ENCODE results near the gene FHIT. TPM values are rescaled to one million over a fixed set of nuclear protein-coding genes. Genes with fewer than 3 reads are reported as not detected.

FHIT gene
- total RNA-seq, 1 experiment from 2014 or later, result 0.87 TPM

GRCh38 chr3:59772416-59773408, 1478.5 kb downstream of the FHIT start:
- no peak for DNase-seq (ENCODE audit: low spot score)

DNA sequence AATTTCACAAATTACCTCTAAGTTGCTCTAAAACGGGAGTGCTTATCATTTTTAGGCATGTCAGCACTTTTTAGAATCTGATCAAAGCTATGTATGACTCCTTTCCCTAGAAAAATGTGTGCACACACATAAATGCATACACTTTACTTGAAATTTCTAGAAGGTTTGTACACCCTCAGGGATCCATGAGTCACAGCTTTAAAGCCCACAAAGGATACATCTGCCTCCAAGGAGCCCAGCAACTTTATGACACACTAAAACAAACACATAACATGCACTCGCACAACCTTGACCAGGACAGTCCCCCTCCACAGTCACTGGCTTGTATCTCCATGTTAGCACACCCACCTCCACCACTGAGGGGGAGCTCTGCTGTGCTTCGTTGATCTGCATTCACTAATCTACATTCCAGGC, 1479.5 kb downstream of the FHIT start:
- peak; percentile 30 for DNase-seq (ENCODE audit: low spot score)

- DNase-seq (ENCODE audit: low spot score), result no peak
Observed at GRCh38 chr3:59769127-59769750, 1482.0 kb downstream of the FHIT start.

GRCh38 chr3:59766200-59766872, 1484.9 kb downstream of the FHIT start:
- DNase-seq (ENCODE audit: low spot score), result peak; percentile 55

DNA sequence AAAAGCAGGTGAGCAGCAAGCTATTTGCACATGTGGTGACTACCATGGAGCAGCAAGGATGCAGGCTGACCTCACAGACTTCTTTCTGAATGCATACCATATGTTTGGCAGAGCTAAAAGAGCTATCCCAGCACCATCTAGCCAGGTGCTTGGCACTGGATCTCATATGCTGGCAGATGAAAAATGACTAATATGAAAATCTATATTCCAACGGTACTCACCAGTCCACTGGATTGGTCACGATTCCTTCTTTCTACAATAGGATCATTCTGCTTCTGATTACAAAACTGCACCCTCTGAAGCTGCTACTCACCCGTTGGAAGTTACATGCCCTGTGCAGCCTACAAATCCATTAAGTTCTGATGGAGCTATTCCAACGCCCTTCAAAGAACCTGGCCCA, 1487.1 kb downstream of the FHIT start:
- DNase-seq (ENCODE audit: low spot score), result no peak

DNA sequence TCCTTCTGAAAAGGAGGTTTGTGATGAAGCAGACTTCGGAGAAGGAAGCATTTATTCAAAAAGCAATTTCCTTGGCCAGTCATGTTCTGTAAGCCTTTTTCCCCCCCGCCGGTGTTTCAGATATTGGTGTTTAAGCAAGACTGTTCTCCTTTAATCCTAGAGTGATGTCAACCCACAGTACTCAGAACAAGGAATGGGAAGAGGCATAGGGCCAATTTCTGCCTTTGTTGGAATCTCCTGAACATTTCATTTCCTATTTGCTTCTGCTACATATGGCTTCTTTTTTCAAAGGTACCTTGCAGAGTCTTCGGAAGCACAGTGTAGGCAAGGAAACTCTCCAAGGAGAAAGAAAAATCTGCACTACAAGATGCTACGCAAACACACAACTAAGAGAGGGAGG, 1488.3 kb downstream of the FHIT start:
- DNase-seq (ENCODE audit: low spot score), result no peak

- DNase-seq (ENCODE audit: low spot score), result no peak
Observed at GRCh38 chr3:59759298-59760031, 1491.8 kb downstream of the FHIT start.

GRCh38 chr3:59758672-59759071, 1492.6 kb downstream of the FHIT start:
- no peak for DNase-seq (ENCODE audit: low spot score)

GRCh38 chr3:59756934-59757333, 1494.3 kb downstream of the FHIT start:
- no peak for DNase-seq (ENCODE audit: low spot score)

DNA sequence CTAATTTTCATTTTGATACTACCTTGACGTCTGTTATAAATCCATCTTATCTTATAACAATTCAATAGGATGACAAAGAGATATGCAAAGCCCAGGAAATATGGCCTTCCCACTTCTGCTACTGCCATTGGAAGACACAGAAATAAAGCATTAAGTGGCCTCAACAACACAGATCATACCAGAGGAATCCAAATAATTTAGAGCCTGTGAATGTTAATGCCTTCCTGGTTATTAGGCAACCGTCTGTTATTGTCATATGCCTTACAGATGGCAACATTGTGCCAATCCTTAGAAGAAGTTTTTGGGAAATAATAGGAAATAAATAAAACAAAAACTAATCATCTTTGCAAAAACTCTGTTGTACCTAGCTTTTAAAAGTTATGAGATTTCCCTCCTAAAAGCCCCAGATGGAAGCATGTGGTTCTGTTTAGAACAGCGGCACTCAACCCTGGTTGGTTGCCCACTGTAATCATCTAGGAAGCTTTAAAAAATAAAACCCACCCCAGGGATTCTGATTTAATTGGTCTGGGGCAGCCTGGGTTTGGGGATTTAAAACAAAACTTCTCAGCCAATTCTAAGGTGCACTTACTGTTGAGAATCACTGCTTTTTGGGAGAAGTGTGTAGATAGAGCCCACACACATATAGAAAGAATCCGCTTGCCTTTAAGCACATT, 1496.7 kb downstream of the FHIT start:
- no peak for DNase-seq (ENCODE audit: low spot score)

DNA sequence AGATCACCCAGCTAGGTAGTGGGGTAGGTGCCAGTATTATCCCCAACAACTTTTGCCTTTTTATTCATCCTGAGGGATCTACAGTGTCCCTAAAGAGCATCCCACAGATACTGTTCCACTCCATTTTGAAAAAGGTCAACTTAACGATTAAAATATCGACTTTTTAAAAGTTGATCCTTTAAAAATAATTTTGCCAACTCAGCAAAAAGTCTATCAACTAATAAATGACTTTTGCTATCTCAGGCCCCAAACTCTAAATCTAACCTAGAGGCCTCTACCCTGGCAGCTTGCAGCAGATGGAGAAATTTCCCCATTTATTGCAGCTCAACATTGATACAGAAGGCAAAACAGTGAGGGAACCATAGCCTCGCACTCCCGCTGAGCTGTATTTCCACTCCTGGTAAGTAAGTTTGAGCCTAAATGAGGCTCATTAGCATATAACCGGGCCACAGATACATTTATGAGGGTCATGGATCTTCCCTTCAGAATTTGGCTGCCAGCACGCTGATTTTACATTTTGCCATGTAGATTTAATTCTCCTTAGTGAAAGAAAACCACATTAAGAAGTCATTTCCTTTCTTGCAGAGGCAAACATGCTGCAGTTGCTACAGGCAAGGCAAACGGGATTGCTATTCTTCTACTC, 1497.3 kb downstream of the FHIT start:
- no peak for DNase-seq (ENCODE audit: low spot score)

GRCh38 chr3:59752925-59753324, 1498.3 kb downstream of the FHIT start:
- DNase-seq (ENCODE audit: low spot score), result no peak

DNA sequence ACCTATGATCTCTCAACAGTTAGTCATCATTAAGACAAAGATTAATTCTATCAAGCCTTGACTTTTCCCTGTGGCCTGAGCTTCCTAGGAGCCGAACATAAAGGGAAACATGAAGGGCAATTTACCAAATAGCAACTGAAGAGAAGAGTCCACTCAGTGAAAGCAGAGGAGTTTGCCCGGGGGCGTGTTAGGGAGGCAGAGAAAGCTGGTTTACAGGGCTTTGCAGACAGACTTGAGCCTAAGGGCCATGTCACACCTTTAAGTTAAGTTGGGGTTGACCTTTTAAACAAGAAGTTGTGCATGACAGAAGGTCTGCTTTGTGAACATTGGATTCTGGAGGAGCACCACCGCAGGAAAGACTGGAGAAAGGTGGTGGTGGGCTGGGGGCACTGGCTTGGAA, 1499.6 kb downstream of the FHIT start:
- no peak for DNase-seq (ENCODE audit: low spot score)

DNA sequence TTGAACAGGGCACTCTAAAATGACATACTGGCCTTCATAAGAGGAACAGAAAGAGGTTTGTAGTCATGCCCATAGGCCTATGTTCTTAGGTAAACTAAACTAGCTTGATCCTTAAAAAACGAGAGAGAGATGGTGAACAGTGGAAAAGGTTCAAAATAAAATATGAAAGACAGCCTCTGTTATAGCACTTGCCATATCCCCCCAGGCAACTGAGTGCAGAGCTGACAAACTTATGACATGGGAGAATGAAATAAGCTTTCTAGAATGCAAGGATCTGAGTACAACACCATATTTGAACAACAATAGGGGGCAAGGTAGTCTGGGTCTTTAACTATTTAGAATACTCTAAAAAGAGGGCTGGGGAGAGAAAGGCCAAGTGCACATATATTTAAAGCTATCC, 1500.9 kb downstream of the FHIT start:
- DNase-seq (ENCODE audit: low spot score), result no peak

DNA sequence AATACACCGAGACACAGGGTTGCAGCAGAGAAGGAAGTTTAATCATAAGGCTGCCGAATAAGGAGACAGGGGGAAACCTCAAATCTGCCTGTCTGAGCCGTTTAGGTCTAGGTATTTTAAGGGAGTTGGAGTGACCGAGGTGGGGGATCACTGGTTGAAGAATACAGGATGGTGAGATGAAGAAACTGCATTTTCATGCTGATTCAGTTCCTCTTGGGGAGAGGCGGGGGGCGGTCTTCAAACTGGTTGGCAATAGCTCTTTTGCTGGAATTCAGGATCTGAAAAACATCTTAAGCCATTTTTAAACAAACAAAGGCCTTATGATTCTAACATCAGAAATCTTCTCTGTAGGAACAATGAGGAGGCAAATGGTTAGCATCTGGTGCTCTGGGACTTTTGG, 1502.0 kb downstream of the FHIT start:
- DNase-seq (ENCODE audit: low spot score), result peak; percentile 41

- DNase-seq (ENCODE audit: low spot score), result no peak
Observed at GRCh38 chr3:59746585-59746984, 1504.7 kb downstream of the FHIT start.

DNA sequence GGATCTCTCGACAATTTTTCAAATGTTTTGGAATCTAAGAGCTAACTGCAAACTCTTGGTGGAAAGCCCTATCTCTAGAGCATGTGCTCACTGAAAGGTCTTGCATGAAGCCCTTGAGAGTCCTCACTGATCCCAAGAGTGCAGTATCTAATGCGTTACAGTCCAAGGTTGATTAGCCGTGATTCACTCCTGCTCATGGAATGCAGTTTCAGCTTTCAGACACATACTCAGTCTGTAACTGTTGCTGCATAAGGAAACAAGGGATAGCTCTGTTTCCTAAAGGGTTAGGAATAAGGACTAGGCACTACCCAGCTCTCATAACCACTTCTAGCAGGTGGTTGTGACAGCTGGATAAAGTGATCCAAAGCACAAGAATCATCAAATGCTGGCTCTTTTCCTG, 1514.0 kb downstream of the FHIT start:
- no peak for DNase-seq (ENCODE audit: low spot score)

- no peak for DNase-seq (ENCODE audit: low spot score)
Observed at GRCh38 chr3:59734061-59734460, 1517.2 kb downstream of the FHIT start.

DNA sequence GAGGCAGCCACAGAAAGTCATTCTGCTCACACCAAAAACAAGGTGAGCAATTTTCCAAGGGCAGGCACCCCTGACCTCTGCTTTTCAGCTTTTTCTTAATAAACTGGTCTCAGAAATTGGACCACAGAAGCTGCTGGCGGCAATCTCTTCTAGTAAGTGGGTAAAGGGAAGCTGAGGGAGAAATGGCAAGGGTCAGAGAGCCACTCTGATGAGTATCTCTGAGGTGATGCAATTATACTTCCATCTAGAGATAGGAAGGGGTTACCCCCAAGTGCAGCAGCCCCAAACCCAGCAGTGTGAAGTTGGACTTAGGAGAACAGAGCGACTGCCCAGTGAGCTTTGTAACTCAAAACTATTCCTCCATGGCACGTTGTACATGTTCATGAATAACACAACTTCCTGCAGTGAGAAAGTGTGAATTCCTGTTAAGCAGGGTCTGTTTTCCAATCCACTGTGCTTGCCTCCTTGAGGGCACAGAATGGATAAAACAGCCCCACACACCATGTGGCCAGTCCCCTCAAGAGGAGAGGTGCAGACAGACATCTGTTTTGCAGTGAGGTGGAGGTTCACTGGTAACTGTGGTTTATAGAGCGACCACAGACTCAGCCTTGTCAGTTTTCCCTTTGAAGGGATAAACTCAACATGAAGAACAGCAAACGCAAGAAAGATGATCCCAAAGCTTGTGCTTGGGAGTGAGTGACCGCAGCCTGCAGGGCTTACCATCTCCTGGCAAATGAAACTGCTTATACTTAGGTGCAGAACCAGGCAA, 1518.0 kb downstream of the FHIT start:
- DNase-seq (ENCODE audit: low spot score), result no peak

GRCh38 chr3:59731943-59732342, 1519.3 kb downstream of the FHIT start:
- no peak for DNase-seq (ENCODE audit: low spot score)
